ENCODE results near the gene RPH3AL.
A peak's percentile ranks its signal among the peaks of the same experiment; 100 is the strongest.
"Not testable (repeated sequence)": the region's sequence is repeated elsewhere in the genome, so short reads cannot be mapped to it uniquely, and the experiment has no call there.

RPH3AL gene

DNA sequence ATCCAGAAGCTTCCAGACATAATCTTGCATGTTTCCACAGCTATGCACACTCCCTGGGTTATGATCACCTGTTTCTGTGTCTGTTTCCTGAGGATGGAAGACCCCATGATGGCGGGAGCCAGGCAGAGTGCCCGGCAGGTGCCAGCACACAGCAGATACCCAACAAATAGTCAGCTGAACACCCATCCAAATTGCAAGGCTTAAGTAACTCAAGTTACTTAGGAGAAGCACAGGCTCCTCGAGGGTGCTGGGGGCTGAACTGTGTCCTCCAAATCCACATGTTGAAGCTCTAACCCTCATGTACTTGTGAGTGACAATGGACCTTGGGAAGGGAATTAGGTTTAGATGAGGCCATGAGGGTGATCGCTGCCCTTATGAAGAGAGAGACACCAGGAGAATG is 91.7 kb downstream of the RPH3AL start:
- DNase-seq (ENCODE audit: low read depth, low spot score): no peak

DNA sequence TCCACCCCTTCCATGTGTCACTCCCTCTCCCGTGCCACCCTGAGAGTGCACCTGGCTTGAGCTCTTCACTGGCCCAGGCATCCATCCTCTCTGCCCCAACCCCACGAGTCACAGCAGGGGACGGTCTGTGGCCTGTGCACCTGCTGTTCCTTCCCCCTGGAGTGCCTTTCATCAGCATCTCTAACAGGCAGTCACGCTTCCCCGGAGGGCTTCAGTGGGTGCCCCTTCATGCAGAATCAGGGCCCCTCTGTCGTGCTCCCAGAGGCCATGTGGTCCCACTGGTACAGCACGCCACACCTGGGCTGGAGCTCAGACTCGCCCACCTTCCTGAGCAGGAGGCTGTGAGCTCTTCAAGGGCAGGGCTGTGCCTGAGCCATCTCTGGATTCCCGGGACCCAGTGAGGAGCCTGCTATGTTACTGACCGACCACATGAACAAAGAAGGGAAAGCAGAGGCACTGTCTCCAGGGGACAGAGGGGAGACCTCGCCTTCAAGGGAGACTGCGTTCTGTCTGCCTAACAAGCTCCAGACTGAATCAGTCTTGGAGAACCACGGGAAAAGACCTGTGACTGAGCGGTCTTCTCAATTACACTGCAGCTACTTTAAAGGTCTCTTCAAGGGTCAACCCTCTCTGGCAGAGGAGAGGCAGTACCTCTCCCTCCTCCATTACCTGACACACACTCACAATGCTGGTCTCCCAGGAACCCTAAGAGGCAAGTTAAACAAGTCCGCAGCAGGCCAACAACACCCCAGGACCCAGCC is 92.4 kb downstream of the RPH3AL start:
- no peak for DNase-seq (ENCODE audit: low read depth, low spot score)

DNA sequence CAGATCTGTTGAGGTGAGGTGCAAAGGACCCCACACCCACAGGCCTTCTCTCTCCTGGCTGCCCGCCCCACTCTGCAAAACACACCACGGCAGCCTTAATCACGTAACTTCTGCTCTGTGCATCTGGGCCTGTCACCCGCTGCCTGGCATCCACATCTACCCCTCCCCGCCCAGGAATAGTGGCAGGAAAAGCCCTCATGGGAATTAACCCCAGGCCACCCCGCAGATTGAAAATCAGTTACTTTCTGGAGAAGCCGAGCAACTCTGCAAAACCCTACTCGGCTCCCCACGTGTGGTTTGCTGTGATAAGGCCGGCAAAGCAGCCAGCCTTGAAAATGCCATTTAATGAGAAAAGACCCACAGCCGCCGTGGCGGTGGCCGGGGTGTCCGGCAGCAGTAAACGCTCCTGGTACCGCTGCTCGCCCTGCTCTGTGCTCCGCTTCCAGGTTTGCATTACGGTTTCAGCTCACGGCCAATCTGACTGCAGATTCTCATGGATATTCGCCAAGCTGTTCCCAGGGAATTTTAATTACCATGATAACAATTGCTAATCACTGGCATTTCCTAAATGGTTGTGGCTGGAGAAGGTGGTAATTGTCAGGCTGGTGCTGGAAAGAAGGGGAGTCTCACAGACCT is 93.1 kb downstream of the RPH3AL start:
- DNase-seq (ENCODE audit: low read depth, low spot score): peak; percentile 31

DNA sequence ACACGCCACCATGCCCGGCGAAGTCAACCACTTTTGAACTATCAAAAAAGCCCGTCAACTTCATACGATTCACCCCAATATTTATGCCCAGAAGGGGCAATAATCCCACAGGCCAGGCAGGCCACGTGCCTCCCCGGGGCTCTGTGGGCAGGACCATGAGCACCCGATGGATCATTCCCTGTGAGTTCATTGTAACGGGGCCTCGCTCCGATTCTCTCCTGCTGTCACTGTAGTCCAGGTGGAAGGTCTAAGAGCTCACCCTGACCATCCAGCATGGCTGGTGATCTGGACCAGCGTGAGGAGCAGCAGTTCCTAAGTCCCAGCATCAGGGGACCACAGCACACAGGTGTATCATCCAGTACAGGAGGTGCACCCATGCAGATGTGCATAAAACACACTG is 93.7 kb downstream of the RPH3AL start:
- DNase-seq (ENCODE audit: low read depth, low spot score): no peak

DNA sequence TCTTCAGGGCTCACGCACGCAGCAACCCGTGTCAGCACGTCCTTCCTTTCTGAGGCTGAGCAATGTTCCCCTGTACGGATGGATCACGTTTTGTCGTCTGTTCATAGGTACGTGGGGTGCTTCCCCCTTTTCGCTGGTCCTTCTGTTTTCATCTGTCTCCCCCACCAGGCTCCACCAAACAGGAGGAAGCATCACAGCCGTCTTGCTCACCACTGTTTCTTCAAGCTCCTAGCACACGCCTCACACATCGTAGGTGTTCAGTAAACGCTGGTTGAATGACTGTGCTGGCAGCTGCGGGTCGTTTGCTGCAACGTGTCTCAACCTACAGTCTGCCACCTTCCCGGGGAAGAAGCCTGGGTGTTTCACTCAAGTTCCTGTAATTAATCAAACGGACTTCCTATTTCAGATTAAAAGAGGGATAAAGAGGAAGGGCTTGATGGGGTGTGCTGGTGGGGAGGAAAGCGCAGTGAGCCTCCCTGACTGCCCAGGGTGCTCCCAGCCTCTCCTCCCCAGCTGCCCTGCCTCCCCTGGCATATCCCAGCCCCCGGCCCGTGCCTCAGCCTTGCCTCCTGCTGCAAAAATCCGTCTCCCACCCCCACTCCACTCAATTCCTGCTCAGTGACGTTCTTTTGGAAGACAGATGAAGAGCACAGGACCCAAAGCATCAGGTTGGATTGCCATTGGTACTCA is 94.4 kb downstream of the RPH3AL start:
- no peak for DNase-seq (ENCODE audit: low read depth, low spot score)

DNA sequence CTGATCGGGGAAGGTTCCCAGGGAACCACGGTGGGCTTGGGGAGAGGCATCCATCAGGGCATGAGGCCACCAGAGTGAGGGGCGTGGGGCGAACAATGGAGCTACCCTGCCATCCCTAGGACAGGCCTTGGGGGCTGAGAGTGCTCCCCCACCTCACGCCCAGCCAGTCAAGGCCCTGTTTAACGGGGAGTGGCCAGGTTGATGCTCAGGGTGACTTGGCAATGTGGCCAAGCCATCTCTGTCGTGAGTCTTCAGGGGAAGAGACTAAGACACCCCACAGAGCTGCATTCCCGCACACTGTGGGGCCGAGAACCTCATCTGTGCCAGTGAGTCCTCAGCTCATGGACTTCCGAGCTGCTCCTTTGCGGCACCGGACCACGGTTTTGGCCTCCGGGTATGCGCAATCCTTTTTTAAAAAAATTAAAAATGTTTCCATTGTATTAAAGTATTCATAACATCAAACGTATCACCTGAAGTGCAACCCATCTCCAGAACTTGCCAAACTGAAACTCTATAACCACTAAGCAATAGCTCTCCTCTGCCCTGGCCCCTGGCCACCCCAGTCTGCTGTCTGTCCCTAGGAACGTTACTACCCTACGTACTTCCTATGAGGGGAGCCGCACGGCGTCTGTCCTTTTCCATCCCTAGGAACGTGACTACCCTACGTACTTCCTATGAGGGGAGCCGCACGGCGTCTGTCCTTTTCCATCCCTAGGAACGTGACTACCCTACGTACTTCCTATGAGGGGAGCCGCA is 99.3 kb downstream of the RPH3AL start:
- DNase-seq (ENCODE audit: low read depth, low spot score): no peak

DNA sequence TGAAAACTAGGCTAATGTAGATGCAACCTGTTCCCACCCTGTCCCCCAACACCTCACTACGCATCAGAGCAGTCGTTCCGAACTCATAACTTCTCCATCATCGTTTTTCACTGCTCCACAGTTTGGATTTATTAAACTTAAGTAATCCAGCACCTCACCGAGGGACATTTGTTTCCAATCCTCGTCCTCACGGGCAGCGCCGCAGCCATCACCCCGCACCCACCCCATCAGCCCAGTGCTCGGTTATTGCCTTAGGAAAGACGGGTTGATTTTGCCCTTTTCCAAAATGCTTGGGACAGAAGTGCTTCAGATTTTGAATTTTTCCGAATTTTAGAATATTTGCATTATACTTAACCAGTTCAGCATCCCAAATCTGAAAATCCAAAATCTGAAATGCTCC is 100.2 kb downstream of the RPH3AL start:
- no peak for DNase-seq (ENCODE audit: low read depth, low spot score)

DNA sequence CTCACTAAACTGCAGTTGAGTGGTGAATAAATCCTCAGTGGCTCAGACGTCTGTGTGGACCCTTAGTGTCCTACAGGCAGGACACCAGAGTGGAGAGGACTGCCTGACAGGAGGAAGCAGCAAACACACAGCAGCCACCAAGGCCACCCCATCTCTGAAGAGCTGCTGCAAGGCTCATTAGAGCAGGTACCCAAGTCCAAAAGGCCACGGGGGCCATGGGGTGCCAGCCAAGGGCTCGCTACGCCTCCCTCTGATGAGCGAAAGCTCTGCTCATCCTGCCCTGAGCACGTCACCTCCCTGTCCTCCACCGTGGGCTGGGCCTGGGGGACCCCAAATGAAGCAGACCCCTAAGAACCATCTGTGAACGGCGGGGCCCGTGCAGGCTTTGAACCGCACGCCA is 101.1 kb downstream of the RPH3AL start:
- DNase-seq (ENCODE audit: low read depth, low spot score): no peak

DNA sequence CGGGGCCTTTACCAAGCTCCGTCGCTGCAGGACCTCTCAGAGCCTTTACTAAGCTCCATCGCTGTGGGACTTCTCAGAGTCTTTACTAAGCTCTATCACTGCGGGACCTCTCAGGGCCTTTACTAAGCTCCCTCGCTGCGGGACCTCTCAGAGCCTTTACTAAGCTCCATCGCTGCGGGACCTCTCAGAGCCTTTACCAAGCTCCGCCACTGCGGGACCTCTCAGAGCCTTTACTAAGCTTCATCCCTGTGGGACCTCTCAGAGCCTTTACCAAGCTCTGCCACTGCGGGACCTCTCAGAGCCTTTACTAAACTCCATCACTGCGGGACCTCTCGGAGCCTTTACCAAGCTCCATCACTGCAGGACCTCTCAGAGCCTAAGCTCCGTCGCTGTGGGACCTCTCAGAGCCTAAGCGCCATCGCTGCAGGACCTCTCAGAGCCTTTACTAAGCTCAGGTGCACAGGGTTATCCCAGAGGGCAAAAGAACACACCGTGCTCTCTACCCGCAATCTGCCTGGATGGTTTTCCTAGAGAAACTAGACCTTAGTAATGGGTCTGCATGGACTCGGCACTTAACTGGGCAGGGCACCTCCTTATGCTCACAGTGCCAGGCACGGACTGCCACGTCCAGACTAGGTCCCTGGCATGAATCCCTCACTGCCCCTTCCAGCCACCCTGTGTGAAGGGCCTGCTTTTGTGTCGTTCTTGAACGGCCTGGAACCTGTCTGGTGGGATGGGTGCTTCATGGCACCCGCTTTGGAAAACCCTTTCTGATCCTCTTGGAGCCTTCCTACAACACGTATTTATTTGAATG is 101.9 kb downstream of the RPH3AL start:
- no peak for DNase-seq (ENCODE audit: low read depth, low spot score)

DNA sequence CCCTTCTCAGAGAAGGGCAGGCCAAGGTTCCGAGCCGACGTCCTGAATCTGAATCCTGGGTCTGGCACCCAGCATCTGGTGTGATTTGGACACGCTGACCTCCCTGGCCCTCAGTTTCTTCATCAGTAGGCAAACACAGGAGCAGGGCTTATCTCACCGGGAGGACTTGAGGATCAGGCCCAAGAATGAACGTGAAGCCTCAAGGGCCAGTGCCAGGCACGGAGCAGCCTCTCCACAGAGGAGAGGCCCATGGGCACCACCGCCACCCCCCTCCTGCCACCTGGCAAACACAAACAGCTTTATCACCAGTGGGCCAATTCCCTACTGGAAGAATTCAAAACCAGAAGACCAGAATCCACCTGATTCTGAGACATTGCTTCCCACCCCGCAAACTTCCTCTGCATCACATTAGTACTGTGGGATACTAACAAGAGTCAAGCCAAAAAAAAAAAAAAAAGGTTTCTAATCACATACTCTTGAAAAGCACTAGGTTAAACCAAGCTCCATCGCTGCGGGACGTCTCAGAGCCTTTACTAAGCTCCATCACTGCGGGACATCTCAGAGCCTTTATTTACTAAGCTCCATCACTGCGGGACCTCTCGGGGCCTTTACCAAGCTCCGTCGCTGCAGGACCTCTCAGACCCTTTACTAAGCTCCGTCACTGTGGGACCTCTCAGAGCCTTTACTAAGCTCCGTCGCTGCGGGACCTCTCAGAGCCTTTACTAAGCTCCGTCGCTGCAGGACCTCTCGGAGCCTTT is 103.2 kb downstream of the RPH3AL start:
- no peak for DNase-seq (ENCODE audit: low read depth, low spot score)

DNA sequence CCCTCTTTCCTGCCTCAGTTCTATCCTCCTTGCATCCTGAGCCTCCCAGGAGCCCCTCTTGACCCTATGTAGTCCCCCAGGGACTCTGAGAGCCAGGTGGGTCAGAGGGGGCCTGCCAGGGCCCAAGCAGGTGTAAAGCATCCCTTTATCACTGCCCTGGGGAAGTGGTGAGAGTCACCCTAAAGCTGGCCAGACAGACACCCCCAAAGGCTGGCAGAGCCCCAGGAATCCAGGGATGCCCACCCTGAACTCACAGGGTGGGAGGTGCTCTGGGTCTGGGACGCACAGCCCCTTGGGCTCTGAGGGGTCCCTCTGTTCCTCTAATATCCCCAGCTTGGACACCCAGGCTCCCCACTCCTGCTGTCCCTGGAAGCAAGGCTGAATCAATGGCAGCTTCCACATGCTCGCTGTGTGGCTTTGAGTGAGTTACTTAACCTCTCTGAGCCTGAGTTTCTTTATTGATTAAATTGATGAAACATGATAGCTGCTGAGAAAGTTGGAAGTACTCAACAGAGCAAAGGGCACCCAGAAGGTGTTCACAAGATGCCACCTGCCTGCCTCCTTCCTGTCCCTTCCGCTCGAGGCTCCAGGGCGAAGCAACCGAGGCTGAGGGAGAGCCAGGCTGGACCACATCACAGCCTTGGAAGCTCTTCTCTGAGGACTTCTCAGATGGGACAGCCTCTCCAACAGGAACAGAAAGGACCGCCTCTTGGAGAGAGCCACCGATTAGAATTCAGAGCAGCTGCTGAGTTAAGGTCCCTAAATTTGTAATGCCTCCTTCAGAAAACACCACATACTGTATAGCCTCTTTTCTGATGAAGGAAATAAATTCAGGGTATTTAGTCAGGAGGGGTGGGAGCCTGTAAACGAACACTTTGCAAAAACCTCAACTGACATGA is 104.0 kb downstream of the RPH3AL start:
- DNase-seq (ENCODE audit: low read depth, low spot score): no peak

DNA sequence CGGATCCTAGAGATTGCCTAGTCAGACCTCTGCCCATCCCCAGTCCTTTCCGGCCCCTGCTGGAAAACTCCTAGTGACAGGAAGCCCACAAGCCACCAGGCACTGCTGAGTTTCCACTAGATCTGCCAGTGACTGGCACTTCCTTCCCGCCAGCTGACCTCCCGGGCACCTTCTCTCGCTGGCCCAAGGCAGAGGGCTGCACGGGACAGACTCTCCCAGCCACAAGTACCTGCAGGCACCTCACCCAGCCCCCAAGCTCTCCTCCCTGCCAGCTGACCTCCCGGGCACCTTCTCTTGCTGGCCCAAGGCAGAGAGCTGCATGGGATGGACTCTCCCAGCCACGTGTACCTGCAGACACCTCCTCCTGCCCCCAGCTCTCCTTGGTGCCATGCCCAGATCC is 104.8 kb downstream of the RPH3AL start:
- no peak for DNase-seq (ENCODE audit: low read depth, low spot score)

DNA sequence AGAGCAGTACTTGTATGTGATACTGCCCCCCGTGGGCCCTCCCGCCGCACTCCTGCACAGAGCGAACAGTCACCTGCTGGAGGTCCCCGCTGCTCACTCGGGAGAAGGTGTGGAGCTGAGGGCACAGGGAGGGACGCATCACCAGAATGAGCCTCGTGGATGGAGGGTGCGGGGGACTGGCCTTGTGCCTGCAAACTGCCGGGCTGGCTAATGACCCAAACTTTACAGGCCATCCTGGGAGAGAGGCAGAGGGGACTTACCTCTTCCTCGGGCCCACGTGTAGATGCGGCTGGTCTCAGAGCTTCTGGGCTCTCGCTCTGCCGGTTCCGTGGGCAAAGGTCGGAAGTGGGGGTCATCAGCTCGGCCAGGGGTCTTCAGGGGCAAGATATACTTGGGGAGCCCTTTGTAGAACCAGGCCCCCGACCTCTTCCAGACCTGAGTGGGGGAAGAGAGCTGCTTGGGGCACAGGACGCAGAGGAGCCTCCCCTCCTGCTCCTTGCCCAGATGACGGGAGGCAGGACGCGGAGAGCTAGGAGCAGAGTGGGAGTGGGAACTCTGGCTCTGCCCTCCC is 105.7 kb downstream of the RPH3AL start:
- no peak for DNase-seq (ENCODE audit: low read depth, low spot score)

DNA sequence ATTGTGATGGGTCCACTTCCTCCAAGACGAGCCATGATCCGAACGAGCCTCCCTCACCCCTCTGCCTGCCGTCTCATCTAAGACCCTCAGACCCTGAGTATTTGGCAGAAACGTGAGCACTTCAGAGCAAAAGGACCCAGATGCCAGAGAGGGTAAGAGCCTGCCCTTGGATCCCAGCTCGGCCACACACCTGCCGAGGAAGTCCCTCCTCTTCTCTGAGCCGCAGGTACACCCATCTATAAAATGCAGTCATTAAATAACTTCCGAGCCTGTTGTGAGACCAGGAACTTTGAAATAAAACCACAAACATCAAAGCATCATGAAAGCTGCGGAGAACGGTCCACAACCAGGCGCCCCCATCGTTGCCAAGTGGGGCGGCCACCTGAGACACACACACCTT is 106.4 kb downstream of the RPH3AL start:
- DNase-seq (ENCODE audit: low read depth, low spot score): no peak

DNA sequence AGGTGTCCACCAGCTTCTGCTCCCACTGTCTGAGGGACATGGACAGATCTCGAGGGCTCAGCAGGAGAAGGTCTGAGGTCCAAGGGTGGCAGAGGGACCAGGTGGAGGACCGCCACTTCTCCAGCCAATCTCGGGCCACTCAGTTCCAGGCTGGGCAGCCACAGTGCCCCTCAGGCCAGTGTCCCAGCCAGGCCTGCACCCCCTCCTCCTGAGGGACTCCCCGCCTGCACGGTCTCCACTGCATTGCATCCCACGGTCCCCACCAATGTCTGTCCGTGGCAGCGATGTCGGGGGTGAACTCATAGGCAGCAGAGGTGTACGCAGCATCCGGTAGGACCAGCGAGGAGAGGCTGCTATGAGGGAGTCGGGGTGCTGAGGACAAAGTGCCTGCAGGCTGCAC is 107.0 kb downstream of the RPH3AL start:
- no peak for DNase-seq (ENCODE audit: low read depth, low spot score)

DNA sequence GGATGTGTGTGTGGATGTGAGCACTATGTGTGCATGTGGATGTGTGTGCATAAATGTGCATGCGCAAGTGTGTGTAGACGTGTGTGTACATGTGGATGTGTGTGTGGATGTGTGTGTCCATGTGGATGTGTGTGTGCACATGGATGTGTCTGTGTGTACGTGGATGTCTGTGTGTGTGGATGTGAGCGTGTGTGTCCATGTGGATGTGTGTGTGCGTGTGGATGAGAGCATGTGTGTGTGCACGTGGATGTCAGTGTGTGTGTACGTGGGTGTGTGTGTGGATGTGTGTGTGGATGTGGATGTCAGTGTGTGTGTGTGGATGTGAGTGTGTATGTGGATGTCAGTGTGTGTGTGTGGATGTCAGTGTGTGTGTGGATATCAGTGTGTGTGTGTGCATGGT is 107.6 kb downstream of the RPH3AL start:
- no peak for DNase-seq (ENCODE audit: low read depth, low spot score)

DNA sequence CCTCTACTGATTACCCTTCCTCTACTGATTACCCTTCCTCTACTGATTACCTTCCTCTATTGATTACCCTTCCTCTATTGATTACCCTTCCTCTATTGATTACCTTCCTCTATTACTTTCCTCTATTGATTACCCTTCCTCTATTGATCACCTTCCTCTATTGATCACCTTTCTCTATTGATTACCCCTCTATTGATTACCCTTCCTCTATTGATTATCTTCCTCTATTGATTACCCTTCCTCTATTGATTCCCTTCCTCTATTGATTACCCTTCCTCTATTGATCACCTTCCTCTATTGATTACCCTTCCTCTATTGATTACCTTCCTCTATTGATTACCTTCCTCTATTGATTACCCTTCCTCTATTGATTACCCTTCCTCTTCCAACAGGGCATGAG is 108.7 kb downstream of the RPH3AL start:
- not testable (repeated sequence) for DNase-seq (ENCODE audit: low read depth, low spot score)

DNA sequence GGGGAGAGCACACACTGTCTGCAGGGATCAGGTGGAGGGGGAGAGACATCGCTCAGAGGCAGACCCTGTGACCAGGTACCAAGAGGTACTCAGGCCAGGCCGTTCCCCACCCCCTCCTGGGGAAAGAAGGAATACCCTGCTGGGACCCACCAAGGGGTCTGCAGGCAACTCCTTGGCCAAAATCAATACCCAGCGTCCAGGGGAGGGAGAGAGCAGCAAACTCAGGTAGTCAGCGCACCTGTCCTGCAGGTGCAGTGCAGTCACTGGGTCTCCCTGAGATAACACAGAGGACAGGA is 113.7 kb downstream of the RPH3AL start:
- no peak for DNase-seq (ENCODE audit: low read depth, low spot score)

Measured in astrocyte of the hippocampus (primary cell).